HG03196 (cell line): ENCODE data around the gene PTGER1.

ENCODE experiments used
- ATAC-seq: cut with Tn5 transposase; IDR thresholded peaks from one replicate; pipeline ENCODE4 v1.9.1; 2021; ENCODE audit not compliant: unreplicated experiment

The PTGER1 gene

GRCh38 chr19:14502334-14503092, 27.4 kb upstream of the PTGER1 start:
- ATAC-seq = no peak

GRCh38 chr19:14497228-14497921, 22.2 kb upstream of the PTGER1 start:
- no peak for ATAC-seq

GRCh38 chr19:14496834-14497227, 21.7 kb upstream of the PTGER1 start:
- no peak for ATAC-seq

- ATAC-seq = peak; percentile 69
Observed at GRCh38 chr19:14496029-14496833, 21.1 kb upstream of the PTGER1 start, which contains the start of gene GIPC1. Gene GIPC1, minus strand, starts transcription at chr19:14496127. Its CDS starts 13,151 bp downstream, at chr19:14482976.

- ATAC-seq = no peak
Observed at GRCh38 chr19:14495672-14496028, 20.5 kb upstream of the PTGER1 start.

GRCh38 chr19:14494910-14495671, 19.9 kb upstream of the PTGER1 start:
- ATAC-seq = no peak

GRCh38 chr19:14494411-14494810, 19.3 kb upstream of the PTGER1 start:
- no peak for ATAC-seq

GRCh38 chr19:14492756-14493337, 17.7 kb upstream of the PTGER1 start:
- no peak for ATAC-seq

- ATAC-seq = no peak
Observed at GRCh38 chr19:14487370-14488125, 12.4 kb upstream of the PTGER1 start.

GRCh38 chr19:14482172-14482941, 7.2 kb upstream of the PTGER1 start:
- ATAC-seq = no peak

GRCh38 chr19:14480700-14481079, 5.5 kb upstream of the PTGER1 start:
- no peak for ATAC-seq

GRCh38 chr19:14479975-14480699, 5.0 kb upstream of the PTGER1 start:
- no peak for ATAC-seq

- no peak for ATAC-seq
Observed at GRCh38 chr19:14479309-14479974, 4.3 kb upstream of the PTGER1 start.

GRCh38 chr19:14478113-14478545, 3.0 kb upstream of the PTGER1 start:
- ATAC-seq = no peak

GRCh38 chr19:14477418-14478112, 2.4 kb upstream of the PTGER1 start:
- ATAC-seq = no peak

GRCh38 chr19:14476673-14477401, 1.7 kb upstream of the PTGER1 start:
- no peak for ATAC-seq

GRCh38 chr19:14476327-14476672, 1.1 kb upstream of the PTGER1 start:
- no peak for ATAC-seq
